OCI-LY1 (cell line): Measurements from ENCODE around the gene UBC.

Source experiments
- H2AFZ ChIP-seq: fragments of 200-600 bp; sonication (generic), shearing (Covaris generic); 2 replicates; pipeline ENCODE4 v1.6.0; 2014; ENCODE audit warnings: antibody characterized with exemption, mild to moderate bottlenecking, low read length
- H3F3A ChIP-seq: fragments of 200-600 bp; sonication (generic), shearing (Covaris generic); 2 replicates; pipeline ENCODE4 v1.6.0; 2014; ENCODE audit warnings: mild to moderate bottlenecking, antibody characterized with exemption, low read length, moderate library complexity; ENCODE audit not compliant: insufficient read depth
- H3K27ac ChIP-seq: fragments of 200-600 bp; sonication (generic); 2 replicates; pipeline ENCODE4 v1.5.1; 2014; ENCODE audit warnings: low read length, mixed run types, mild to moderate bottlenecking, low read depth; ENCODE audit not compliant: poor library complexity, severe bottlenecking
- H3K27me3 ChIP-seq: fragments of 200-600 bp; sonication (generic); 2 replicates; pipeline ENCODE4 v1.6.0; 2014; ENCODE audit warnings: antibody characterized with exemption, mild to moderate bottlenecking, low read length, moderate library complexity; ENCODE audit not compliant: insufficient read depth
- H3K36me3 ChIP-seq: fragments of 200-600 bp; sonication (generic); 2 replicates; pipeline ENCODE4 v1.6.1; 2014; ENCODE audit warnings: mild to moderate bottlenecking, antibody characterized with exemption, low read length, moderate library complexity, mixed read lengths; ENCODE audit not compliant: insufficient read depth
- H3K4me1 ChIP-seq: fragments of 200-600 bp; sonication (generic); 2 replicates; pipeline ENCODE4 v1.5.1; 2014; ENCODE audit warnings: mild to moderate bottlenecking, low read length, moderate library complexity; ENCODE audit not compliant: insufficient read depth, severe bottlenecking
- H3K4me2 ChIP-seq: fragments of 200-600 bp; sonication (generic), shearing (Covaris generic); 2 replicates; pipeline ENCODE4 v1.6.1; 2014; ENCODE audit warnings: low read length
- H3K4me3 ChIP-seq: fragments of 200-600 bp; sonication (generic); 2 replicates; pipeline ENCODE4 v1.5.1; 2014; ENCODE audit warnings: low read length, low read depth, mild to moderate bottlenecking, mixed read lengths; ENCODE audit not compliant: poor library complexity, severe bottlenecking
- H3K79me2 ChIP-seq: fragments of 200-600 bp; shearing (Covaris generic); 2 replicates; pipeline ENCODE4 v1.6.1; 2016; ENCODE audit warnings: mixed run types, low read length, mixed read lengths; ENCODE audit not compliant: insufficient read depth
- H3K9ac ChIP-seq: fragments of 200-600 bp; sonication (generic), shearing (Covaris generic); 2 replicates; pipeline ENCODE4 v1.6.1; 2014; ENCODE audit warnings: mild to moderate bottlenecking, low read length, mixed read lengths
- H3K9me2 ChIP-seq: fragments of 200-600 bp; sonication (generic), shearing (Covaris generic); 2 replicates; pipeline ENCODE4 v1.6.1; 2014; ENCODE audit warnings: low read depth, mild to moderate bottlenecking, low read length, mixed read lengths
- H3K9me3 ChIP-seq: fragments of 200-600 bp; shearing (Covaris generic); 2 replicates; pipeline ENCODE4 v1.6.1; 2014; ENCODE audit warnings: low read length, mixed read lengths
- H4K20me1 ChIP-seq: fragments of 200-600 bp; sonication (generic), shearing (Covaris generic); 2 replicates; pipeline ENCODE4 v1.6.0; 2016; ENCODE audit warnings: mild to moderate bottlenecking, low read length; ENCODE audit not compliant: insufficient read depth
- EZH2 ChIP-seq: fragments of 200-600 bp; sonication (generic), shearing (Covaris generic); IDR thresholded peaks from 2 replicates; pipeline ENCODE4 v1.8.0; 2017; ENCODE audit warnings: borderline replicate concordance, mixed run types, mild to moderate bottlenecking, antibody characterized with exemption, low read length, moderate library complexity, mixed read lengths
- TF ChIP-seq, protein P1 (sequence below): fragments of 200-600 bp; sonication (generic), shearing (Covaris generic); IDR thresholded peaks from 2 replicates; pipeline ENCODE4 v1.5.1; 2017; ENCODE audit warnings: mild to moderate bottlenecking, antibody characterized with exemption, low read length, moderate library complexity, mixed read lengths

The UBC gene

DNA sequence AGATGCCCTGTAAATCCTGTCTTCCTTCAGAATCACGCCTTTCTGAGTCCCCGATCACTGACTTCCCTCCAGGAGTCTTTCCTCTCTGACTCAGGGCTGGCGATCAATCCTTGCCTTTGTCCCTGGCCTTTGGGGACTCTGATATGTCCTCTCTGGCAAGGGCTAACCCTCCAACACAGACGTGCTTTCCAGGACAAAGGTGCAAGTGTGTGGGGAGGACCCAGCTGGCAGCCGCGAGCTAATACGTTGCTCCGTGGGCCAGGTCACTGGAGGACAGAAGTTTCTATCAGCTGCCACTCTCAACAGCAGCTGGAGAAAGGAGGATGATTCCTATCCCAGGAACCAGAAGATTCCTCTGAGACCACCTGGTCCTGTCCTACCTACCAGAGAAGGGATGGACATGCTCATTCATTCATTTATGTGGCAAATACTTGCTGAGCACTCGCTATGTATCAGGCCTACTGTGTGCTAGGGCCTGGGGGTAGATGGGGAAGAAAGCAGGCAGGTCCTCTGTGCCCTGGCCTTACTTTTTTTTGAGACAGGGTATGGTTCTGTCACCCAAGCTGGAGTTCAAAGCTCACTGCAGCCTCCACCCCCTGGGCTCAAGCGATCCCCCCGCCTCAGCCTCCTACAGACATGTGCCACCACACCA lies 42.3 kb downstream of the UBC start:
- no peaks in the 10 kb centered on the region for H4K20me1 ChIP-seq
- H3K9ac ChIP-seq, result no peak overlapping the region
- peaks cover 7% of the 10 kb centered on the region for H3K4me1 ChIP-seq
- no peaks in the 10 kb centered on the region for H3K9me2 ChIP-seq
- H3K4me2 ChIP-seq, result no peak overlapping the region
- no peaks in the 10 kb centered on the region for H3K36me3 ChIP-seq
- H2AFZ ChIP-seq, result no peak overlapping the region
- no peaks in the 10 kb centered on the region for H3F3A ChIP-seq
- H3K79me2 ChIP-seq, result no peaks in the 10 kb centered on the region
- H3K27ac ChIP-seq, result no peak overlapping the region
- no peaks in the 10 kb centered on the region for H3K9me3 ChIP-seq
- peaks cover 6% of the 10 kb centered on the region; the same call in 1 of the 2 replicates for H3K27me3 ChIP-seq
- no peak overlapping the region for H3K4me3 ChIP-seq
- TF ChIP-seq, protein P1, sequence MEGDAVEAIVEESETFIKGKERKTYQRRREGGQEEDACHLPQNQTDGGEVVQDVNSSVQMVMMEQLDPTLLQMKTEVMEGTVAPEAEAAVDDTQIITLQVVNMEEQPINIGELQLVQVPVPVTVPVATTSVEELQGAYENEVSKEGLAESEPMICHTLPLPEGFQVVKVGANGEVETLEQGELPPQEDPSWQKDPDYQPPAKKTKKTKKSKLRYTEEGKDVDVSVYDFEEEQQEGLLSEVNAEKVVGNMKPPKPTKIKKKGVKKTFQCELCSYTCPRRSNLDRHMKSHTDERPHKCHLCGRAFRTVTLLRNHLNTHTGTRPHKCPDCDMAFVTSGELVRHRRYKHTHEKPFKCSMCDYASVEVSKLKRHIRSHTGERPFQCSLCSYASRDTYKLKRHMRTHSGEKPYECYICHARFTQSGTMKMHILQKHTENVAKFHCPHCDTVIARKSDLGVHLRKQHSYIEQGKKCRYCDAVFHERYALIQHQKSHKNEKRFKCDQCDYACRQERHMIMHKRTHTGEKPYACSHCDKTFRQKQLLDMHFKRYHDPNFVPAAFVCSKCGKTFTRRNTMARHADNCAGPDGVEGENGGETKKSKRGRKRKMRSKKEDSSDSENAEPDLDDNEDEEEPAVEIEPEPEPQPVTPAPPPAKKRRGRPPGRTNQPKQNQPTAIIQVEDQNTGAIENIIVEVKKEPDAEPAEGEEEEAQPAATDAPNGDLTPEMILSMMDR, result no peak
- TF ChIP-seq EZH2, result no peak

DNA sequence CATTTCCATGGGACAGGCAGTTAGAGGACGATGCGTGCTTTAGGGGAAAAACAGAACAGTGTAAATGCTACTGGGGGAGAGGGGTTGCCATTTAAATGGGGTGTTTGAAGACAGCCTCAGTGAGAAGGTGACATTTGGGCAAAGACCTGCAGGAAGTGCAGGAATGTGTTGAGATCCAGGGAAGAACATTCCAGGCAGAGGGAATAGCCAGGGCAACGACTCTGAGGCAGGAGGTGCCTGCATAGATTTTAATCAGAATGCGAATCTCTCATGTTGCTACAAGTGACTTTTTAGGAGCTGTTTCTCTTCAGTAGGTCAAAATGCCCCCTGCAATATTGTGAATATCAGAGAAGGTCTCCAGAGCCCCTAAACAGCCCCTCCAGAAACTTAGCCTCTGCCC lies 43.2 kb downstream of the UBC start:
- no peaks in the 10 kb centered on the region for H3K9me3 ChIP-seq
- no peaks in the 10 kb centered on the region for H3K36me3 ChIP-seq
- no peak overlapping the region for H3K9ac ChIP-seq
- 0 out of 2 replicates have a peak, but pooled peaks cover 6% of the 10 kb centered on the region for H3K27me3 ChIP-seq
- no peak overlapping the region for H3K27ac ChIP-seq
- H3K4me1 ChIP-seq, result peaks cover 7% of the 10 kb centered on the region
- H3K4me2 ChIP-seq, result no peak overlapping the region
- no peaks in the 10 kb centered on the region for H3F3A ChIP-seq
- H3K9me2 ChIP-seq, result no peaks in the 10 kb centered on the region
- H4K20me1 ChIP-seq, result no peaks in the 10 kb centered on the region
- H3K4me3 ChIP-seq, result no peak overlapping the region
- no peak overlapping the region for H2AFZ ChIP-seq
- no peaks in the 10 kb centered on the region for H3K79me2 ChIP-seq
- TF ChIP-seq, protein P1, result no peak
- TF ChIP-seq EZH2, result no peak

DNA sequence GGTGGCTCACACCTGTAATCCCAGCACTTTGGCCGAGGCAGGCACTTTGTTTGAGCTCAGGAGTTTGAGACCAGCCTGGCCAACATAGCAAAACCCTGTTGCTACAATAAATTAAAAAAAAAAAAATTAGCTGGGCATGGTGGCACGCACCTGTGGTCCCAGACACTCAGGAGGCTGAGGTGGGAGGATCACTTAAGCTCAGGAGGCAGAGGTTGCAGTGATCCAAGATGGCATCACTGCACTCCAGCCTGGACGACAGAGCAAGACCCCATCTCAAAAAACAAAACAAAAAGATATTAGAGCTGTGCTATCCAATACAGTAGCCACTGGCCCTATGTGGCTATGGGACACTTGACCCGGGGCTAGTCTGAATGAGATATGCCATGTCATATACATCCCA lies 43.9 kb downstream of the UBC start:
- Histone ChIP-seq H3K36me3 (no peaks in the 10 kb centered on the region), H3F3A (no peaks in the 10 kb centered on the region), H4K20me1 (no peaks in the 10 kb centered on the region), H2AFZ (no peak overlapping the region), H3K27ac (no peak overlapping the region), H3K4me1 (peaks cover 7% of the 10 kb centered on the region), H3K79me2 (no peaks in the 10 kb centered on the region), H3K9me3 (no peaks in the 10 kb centered on the region), H3K9ac (no peak overlapping the region), H3K9me2 (no peaks in the 10 kb centered on the region), H3K4me2 (no peak overlapping the region), H3K4me3 (no peak overlapping the region), H3K27me3 (0 out of 2 replicates have a peak, but pooled peaks cover 6% of the 10 kb centered on the region)
- TF ChIP-seq, protein P1, result no peak
- TF ChIP-seq EZH2, result no peak
